Ovary (tissue), 9 donors: Measurements from ENCODE around the gene CCDC141. TPM values are rescaled to one million over a fixed set of nuclear protein-coding genes. Genes with fewer than 3 reads are reported as not detected.

Experiments
- DNase-seq, 5 donors: peaks; one replicate each; pipeline ENCODE4 v3.0.0-alpha.2; 2019 to 2020
- H3K27ac ChIP-seq, 2 donors: fragments of 200-600 bp; one replicate each; pipeline versions ENCODE4 v1.5.1 to v1.8.0; 2019 to 2022
- H3K27me3 ChIP-seq: fragments of 200-600 bp; one replicate; pipeline ENCODE4 v1.8.0; 2022
- H3K36me3 ChIP-seq: fragments of 200-600 bp; sonication (generic); one replicate; pipeline ENCODE4 v1.5.1; 2019
- H3K4me1 ChIP-seq: one replicate; pipeline ENCODE4 v1.8.1; 2013; ENCODE audit warnings: mild to moderate bottlenecking, moderate library complexity; ENCODE audit not compliant: insufficient read depth
- H3K4me3 ChIP-seq: fragments of 200-600 bp; sonication (generic); one replicate; pipeline ENCODE4 v1.5.1; 2017
- H3K9me3 ChIP-seq, 2 donors: fragments of 200-600 bp in 1 of 2; sonication (generic) in 1 of 2; one replicate each; pipeline versions ENCODE4 v1.5.1 to v1.8.1; 2013 to 2019; ENCODE audit warnings: mild to moderate bottlenecking in 1 of 2, moderate library complexity in 1 of 2
- EP300 ChIP-seq: sonication (generic); formaldehyde crosslinking; IDR thresholded peaks from one replicate; pipeline ENCODE4 v1.6.1; 2017; ENCODE audit warnings: antibody characterized with exemption
- POLR2A ChIP-seq: fragments of 450-650 bp; IDR thresholded peaks from one replicate; pipeline ENCODE4 v1.6.1; 2017; ENCODE audit warnings: antibody characterized with exemption, mild to moderate bottlenecking, moderate library complexity
- WGBS, 3 donors: extraction: QIAGEN DNeasy Blood & Tissue Kit in 1 of 3; methylation state at CpG; one replicate each; pipeline versions ENCODE4 v1.1.5 to v1.1.7; 2013 to 2017; 5-methylcytosine and 5-hydroxymethylcytosine counted together
- intact Hi-C, 4 donors: fragments of 100-400 bp; cut with DNase I; formaldehyde crosslinking; loops; one replicate each; pipeline versions ENCODE4 v1.11.0 to v1.15.1; 2022 to 2023
- polyA plus RNA-seq, 2 donors: library from polyadenylated mRNA; stranded (reverse); fragments of 200-250 nt in 1 of 2; fragments of 350-450 nt in 1 of 2; fragmentation: Illumina TruSeq in 1 of 2; extraction: RNeasy Lipid Tissue Mini Kit (QIAGEN cat#74804) in 1 of 2; gene quantifications; one replicate each; pipeline ENCODE4 v1.2.3, GENCODE V29; 2013 to 2014
- total RNA-seq, 7 donors: library from RNA; depleted of rRNA in 2 of 7; stranded (reverse); fragments of >200 nt in 2 of 7; fragmentation: NEBNext Ultra II Directional in 3 of 7; extraction: Animal tissue kit (Norgen Biotek cat#: 25700) in 3 of 7; gene quantifications; one replicate each; pipeline versions ENCODE4 v1.1.0 to v1.2.4, GENCODE V29; 2016 to 2023
- TF ChIP-seq, protein P1 (sequence below), 3 donors: fragments of 450-650 bp in 2 of 3; fragments of 200-600 bp in 1 of 3; IDR thresholded peaks; one replicate each; pipeline versions ENCODE4 v1.5.1 to v1.8.0; 2016 to 2022; ENCODE audit warnings: antibody characterized with exemption in 3 of 3, mild to moderate bottlenecking in 1 of 3
- donor health status: DM: no; HTN: no; CAD: no; lungs with moderate emphysema.
- donor health status: DM: no; HTN: no; CAD: no.
- donor health status: Bipolar disorder and iron deficiency.
- donor health status: DM: yes; HTN: yes; CAD: no.
- donor health status: DM: no; HTN: no; CAD: no.
- donor health status: DM: yes; HTN: yes; CAD: no.

Gene CCDC141
- total and polyA plus RNA-seq, 9 donors: 0.35 to 6.2 (median 0.77) TPM

DNA sequence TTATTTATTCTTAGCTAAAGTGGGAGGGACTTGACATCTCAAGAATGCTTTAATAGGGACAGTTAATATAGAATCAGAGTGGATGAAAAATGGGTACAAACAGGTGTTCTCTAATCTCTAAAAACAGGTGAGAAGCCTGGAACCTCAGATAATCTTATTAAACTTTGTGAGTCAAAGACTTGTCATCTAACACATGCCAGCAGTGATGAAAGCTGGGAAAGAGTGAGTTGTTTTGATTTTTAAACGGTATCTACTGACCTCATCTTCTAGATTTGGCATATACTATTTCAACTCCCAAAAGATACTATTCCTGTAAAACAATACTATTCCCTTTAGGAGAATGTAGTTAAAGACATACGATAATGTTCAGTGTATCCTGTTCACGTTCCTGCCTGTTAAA, 103.4 kb downstream of the CCDC141 start:
- intact Hi-C loops: no loop called here
- Histone ChIP-seq H3K27ac (no peak overlapping the region), H3K4me3 (no peak overlapping the region), H3K36me3 (no peaks in the 10 kb centered on the region), H3K4me1 (no peaks in the 10 kb centered on the region), H3K9me3 (no peaks in the 10 kb centered on the region), H3K27me3 (no peaks in the 10 kb centered on the region)
- DNase-seq: no peak
- 70 to 72% (median 71%) methylated on average over 3 of the region's 3 CpGs for WGBS, 3 donors
- no peak for TF ChIP-seq EP300
- TF ChIP-seq POLR2A: no peak
- TF ChIP-seq, protein P1, sequence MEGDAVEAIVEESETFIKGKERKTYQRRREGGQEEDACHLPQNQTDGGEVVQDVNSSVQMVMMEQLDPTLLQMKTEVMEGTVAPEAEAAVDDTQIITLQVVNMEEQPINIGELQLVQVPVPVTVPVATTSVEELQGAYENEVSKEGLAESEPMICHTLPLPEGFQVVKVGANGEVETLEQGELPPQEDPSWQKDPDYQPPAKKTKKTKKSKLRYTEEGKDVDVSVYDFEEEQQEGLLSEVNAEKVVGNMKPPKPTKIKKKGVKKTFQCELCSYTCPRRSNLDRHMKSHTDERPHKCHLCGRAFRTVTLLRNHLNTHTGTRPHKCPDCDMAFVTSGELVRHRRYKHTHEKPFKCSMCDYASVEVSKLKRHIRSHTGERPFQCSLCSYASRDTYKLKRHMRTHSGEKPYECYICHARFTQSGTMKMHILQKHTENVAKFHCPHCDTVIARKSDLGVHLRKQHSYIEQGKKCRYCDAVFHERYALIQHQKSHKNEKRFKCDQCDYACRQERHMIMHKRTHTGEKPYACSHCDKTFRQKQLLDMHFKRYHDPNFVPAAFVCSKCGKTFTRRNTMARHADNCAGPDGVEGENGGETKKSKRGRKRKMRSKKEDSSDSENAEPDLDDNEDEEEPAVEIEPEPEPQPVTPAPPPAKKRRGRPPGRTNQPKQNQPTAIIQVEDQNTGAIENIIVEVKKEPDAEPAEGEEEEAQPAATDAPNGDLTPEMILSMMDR (IDR thresholded peaks at IDR 0.05): no peak

DNA sequence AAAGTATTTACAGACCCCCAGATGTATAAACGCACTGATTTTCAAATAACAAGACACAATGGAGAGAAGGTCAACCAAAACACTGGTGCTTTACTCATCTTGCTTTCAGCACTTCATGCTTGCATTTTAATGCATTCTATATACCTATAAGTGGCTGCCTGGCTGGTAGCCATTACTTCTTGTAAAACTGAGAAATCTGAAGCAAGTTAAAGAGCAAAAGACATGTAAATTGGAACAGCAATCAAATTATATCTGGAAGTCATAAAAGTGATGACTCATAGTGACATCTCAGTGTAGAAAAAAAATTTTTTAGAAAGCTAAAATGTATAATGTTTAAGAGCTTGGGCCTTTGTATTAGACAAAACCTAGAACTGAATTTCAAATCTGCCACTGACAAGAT, 106.2 kb downstream of the CCDC141 start:
- no peak for DNase-seq
- Histone ChIP-seq H3K4me1 (no peaks in the 10 kb centered on the region), H3K27ac (no peak overlapping the region), H3K36me3 (no peaks in the 10 kb centered on the region), H3K27me3 (no peaks in the 10 kb centered on the region), H3K4me3 (no peak overlapping the region), H3K9me3 (no peaks in the 10 kb centered on the region)
- WGBS, 3 donors: 64 to 83% (median 72%) methylated on average over 1 of the region's 1 CpG
- TF ChIP-seq POLR2A: no peak
- TF ChIP-seq, protein P1 (IDR thresholded peaks at IDR 0.05): no peak
- TF ChIP-seq EP300: no peak
- intact Hi-C loops: no loop called here

DNA sequence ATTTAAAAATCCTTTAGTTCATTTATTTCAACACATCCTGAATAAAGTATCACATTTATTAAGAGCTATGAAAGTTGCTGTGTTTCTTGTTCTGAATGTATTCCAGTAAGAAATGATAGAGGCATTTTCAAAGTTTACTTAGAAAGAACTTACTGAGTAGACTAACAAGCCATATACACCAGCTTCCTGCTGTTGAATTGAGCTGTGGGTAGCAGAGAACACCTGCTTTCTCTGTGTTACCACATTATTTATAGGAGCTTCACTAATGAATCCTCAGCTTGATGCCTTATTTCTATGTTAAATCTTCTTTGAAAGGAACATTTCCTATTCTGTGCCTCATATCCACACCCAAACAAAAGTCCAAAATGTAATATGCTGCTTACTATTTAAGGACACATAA, 115.4 kb downstream of the CCDC141 start:
- H3K36me3 ChIP-seq: no peaks in the 10 kb centered on the region
- H3K4me1 ChIP-seq: no peaks in the 10 kb centered on the region
- no peaks in the 10 kb centered on the region for H3K27me3 ChIP-seq
- DNase-seq: no peak
- H3K27ac ChIP-seq: no peak overlapping the region
- TF ChIP-seq POLR2A (no peak), EP300 (no peak)
- TF ChIP-seq, protein P1 (IDR thresholded peaks at IDR 0.05): no peak
- intact Hi-C loops: no loop called here
- H3K9me3 ChIP-seq: no peaks in the 10 kb centered on the region
- no peak overlapping the region for H3K4me3 ChIP-seq

DNA sequence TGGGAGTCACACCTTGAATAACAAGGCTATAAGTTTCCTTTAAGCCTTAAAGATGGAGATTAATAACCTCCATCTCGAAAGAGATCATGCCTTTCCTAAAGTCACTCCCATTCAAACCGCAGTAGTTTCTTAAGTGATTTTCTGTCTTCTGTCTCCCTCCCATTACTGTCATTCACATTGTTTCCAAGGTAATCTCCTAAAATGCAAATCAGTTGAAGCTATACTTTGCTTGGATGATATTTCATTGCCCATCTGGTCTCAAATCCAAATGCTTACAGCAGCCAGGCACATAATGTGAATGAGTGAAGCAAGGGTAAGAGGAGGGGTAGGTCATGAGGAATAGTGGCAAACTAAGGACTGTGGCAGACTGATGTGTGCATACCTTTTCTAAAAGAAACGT, 116.4 kb downstream of the CCDC141 start:
- WGBS, 3 donors: 82 to 88% (median 85%) methylated on average over 3 of the region's 3 CpGs
- intact Hi-C loops: no loop called here
- no peak for DNase-seq

More for the DNA sequence above, 116.4 kb downstream of the CCDC141 start:
- H3K27me3 ChIP-seq: no peaks in the 10 kb centered on the region
- no peak overlapping the region for H3K27ac ChIP-seq
- H3K9me3 ChIP-seq: no peaks in the 10 kb centered on the region
- TF ChIP-seq, protein P1 (IDR thresholded peaks at IDR 0.05): no peak
- TF ChIP-seq EP300 (no peak), POLR2A (no peak)
- no peak overlapping the region for H3K4me3 ChIP-seq
- H3K36me3 ChIP-seq: no peaks in the 10 kb centered on the region
- no peaks in the 10 kb centered on the region for H3K4me1 ChIP-seq
